ENCODE data around the gene SLCO2A1.

Gene SLCO2A1

DNA sequence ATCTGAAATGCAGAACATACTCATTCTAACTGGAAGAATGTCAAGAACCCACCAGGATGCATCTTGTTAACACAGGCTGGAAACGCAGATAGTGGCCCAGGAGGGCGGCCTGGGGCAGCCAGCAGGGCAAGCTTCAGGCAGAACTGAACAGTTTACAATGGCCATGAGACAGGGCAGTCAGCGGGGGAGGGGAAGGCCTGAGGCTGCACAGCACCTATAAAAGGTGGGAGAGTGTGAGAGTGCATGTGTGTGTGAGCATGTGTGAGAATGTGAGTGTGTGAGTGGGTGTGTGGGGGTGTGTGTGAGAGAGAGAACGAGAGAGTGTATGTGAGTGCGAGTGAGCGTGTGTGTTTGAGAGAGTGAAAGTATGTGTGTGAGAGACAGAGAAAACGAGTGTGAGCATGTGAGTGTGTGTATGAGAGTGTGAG lies 26.8 kb upstream of the SLCO2A1 start:
- no peak for TF ChIP-seq POLR2A (IDR thresholded peaks at IDR 0.05; ENCODE audit: low read depth, low read length)
- FAIRE-seq (no peak), DNase-seq (ENCODE audit: insufficient read length, low spot score) (no peak)

DNA sequence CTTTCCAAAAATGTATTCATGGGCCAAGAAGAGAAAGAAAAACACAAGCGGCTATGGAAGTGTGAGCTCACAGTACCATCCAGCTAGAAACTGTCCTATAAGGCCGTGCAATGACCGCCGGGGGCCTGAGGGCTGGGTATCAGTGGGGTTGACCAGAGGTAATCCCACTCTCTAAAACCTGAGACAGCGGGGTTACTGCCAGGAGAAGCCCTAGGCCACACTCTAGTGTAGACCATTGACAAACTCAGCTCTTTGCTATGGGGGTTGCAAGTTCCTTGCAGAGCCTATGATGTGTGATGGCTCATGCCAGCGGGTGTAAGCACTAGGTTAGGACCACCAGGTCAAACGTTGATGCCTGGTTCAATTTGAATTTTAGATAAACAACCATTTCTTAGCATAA lies 25.9 kb upstream of the SLCO2A1 start:
- no peak for FAIRE-seq

GRCh38 chr3:134054881-134055280 lies 25.2 kb upstream of the SLCO2A1 start:
- FAIRE-seq (no peak), DNase-seq (ENCODE audit: insufficient read length, low spot score) (no peak)
- TF ChIP-seq POLR2A (IDR thresholded peaks at IDR 0.05; ENCODE audit: low read depth, low read length) = no peak

More for the DNA sequence above, 25.9 kb upstream of the SLCO2A1 start:
- no peak for TF ChIP-seq POLR2A (IDR thresholded peaks at IDR 0.05; ENCODE audit: low read depth, low read length)
- DNase-seq (ENCODE audit: insufficient read length, low spot score) = no peak

DNA sequence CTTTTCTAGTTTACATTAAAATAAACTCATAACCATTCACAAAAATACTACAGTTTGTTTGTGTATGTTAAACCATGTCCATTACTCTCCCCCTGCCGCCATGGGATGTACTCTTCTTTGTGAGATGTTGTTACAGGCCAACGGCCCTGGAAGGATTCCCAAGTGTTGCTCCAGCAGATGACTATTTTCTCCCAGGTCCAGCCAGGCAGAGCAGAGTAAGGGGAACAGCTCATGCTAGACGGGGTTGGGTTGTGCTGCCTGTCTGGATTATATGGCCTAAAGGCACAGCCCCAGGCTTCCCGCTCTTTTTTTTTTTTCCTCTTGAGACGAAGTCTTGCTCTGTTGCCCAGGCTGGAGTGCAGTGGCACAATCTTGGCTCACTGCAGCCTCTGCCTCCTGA lies 24.5 kb upstream of the SLCO2A1 start:
- FAIRE-seq (no peak), DNase-seq (ENCODE audit: insufficient read length, low spot score) (no peak)
- no peak for TF ChIP-seq POLR2A (IDR thresholded peaks at IDR 0.05; ENCODE audit: low read depth, low read length)

DNA sequence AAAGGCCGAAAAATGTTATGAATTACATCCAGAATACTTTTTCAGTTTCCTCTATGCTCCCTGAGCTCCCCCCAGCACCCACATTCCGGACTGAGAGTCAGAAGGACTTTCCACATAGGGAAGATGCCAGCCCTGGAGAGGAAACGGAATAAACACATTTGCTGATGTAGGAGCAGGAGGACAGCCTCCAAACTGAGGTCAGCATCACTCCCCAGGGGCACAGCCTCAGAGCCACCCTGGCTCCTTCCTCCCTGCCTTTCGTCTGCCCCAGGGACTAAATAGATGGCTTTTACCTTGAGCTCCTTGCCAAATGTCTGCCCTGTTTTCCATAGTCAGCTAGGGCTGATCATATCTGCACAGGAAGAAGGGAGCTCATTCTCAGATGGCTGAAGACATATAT lies 22.6 kb upstream of the SLCO2A1 start:
- TF ChIP-seq POLR2A (IDR thresholded peaks at IDR 0.05; ENCODE audit: low read depth, low read length) = no peak
- no peak for DNase-seq (ENCODE audit: insufficient read length, low spot score)
- no peak for FAIRE-seq

DNA sequence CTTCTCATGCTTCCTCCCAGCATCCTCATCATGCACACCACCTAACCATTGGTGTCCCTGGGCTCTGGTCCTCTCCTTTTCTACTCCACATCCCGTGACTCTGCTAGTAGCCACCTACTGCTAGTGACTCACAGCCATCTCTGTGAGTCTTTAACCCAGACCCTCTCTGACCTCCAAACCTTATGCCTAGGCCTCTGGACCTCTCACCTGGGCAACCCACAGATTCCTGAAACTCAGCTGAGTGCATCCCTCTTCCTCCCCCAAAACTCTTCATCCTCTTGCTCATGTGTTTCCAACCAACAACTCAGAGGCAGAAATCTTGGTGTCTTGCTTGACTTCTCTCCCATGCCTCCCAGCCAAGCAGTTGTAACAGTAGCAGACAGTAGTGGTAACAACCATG lies 20.0 kb upstream of the SLCO2A1 start:
- TF ChIP-seq POLR2A (IDR thresholded peaks at IDR 0.05; ENCODE audit: low read depth, low read length) = no peak

GRCh38 chr3:134048278-134048996 lies 18.7 kb upstream of the SLCO2A1 start:
- no peak for DNase-seq (ENCODE audit: insufficient read length, low spot score)
- FAIRE-seq = no peak
- no peak for TF ChIP-seq POLR2A (IDR thresholded peaks at IDR 0.05; ENCODE audit: low read depth, low read length)

More for the DNA sequence above, 20.0 kb upstream of the SLCO2A1 start:
- FAIRE-seq (no peak), DNase-seq (ENCODE audit: insufficient read length, low spot score) (no peak)

- TF ChIP-seq POLR2A (IDR thresholded peaks at IDR 0.05; ENCODE audit: low read depth, low read length) = no peak
- FAIRE-seq = no peak
- DNase-seq (ENCODE audit: insufficient read length, low spot score) = no peak
These were observed 14.7 kb upstream of the SLCO2A1 start for GRCh38 chr3:134044459-134044858.

DNA sequence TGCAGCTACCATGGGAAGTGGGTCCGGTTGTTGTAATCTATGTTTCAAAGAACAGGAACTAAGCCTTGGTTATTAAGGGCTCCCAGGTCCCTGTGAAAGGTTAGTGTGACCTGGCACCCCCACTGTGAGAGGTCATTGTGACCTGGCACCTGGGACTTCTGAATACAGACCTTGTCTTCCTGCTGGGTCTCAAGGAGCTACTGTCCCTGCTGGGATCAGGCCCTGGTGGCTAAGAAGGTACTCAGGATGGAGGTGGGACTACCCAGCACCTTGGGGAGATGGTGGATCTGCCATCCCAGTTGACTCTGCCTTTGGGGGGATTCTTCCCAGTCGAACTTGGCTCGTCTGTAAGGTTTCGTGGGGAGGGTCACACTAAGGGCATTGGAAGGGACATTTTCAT lies 10.3 kb upstream of the SLCO2A1 start:
- no peak for TF ChIP-seq POLR2A (IDR thresholded peaks at IDR 0.05; ENCODE audit: low read depth, low read length)
- FAIRE-seq (no peak), DNase-seq (ENCODE audit: insufficient read length, low spot score) (no peak)

- peak; percentile 38 for DNase-seq (ENCODE audit: insufficient read length, low spot score)
- no peak for FAIRE-seq
These were observed 9.6 kb upstream of the SLCO2A1 start for GRCh38 chr3:134039161-134039862.

DNA sequence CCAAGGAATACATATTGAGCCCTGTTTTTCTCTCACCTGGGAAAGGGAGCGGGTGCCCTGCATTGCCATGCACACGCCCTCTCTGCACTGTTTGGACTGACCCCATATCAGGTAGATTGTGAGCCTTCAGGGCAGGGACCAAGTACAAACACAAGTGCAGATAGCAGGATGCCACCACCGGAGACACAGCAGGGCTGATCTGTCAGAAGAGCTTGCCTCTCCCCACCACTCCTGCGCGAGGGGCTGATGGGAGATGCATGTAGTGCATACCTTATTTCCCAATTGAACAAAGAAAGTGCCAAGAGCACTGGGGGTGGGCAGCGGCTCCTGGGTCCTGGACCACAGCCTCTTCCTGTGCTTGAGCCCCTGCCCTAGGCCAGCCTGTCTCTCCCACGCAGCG lies 9.0 kb upstream of the SLCO2A1 start:
- DNase-seq (ENCODE audit: insufficient read length, low spot score) (no peak), FAIRE-seq (no peak)
- no peak for TF ChIP-seq POLR2A (IDR thresholded peaks at IDR 0.05; ENCODE audit: low read depth, low read length)

More at GRCh38 chr3:134039161-134039862, 9.6 kb upstream of the SLCO2A1 start:
- TF ChIP-seq POLR2A (IDR thresholded peaks at IDR 0.05; ENCODE audit: low read depth, low read length) = no peak

DNA sequence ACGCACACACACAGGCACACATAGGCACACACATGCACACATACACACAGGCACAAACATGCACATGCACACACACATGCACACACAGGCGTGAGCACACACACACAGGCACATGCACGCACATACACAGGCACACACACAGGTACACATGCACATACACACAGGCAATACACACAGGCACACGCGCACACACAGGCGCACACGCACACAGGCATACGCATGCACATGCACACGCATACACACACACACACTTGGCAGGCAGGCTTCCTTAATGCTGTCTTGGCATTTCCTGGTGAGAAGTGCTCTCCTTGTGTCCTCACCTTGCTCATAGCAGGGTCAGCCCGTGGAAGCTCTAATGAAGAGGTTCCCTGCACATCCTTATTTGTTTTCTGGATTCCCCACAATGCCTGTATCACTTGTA lies 8.4 kb upstream of the SLCO2A1 start:
- FAIRE-seq (no peak), DNase-seq (ENCODE audit: insufficient read length, low spot score) (no peak)
- TF ChIP-seq POLR2A (IDR thresholded peaks at IDR 0.05; ENCODE audit: low read depth, low read length) = no peak

DNA sequence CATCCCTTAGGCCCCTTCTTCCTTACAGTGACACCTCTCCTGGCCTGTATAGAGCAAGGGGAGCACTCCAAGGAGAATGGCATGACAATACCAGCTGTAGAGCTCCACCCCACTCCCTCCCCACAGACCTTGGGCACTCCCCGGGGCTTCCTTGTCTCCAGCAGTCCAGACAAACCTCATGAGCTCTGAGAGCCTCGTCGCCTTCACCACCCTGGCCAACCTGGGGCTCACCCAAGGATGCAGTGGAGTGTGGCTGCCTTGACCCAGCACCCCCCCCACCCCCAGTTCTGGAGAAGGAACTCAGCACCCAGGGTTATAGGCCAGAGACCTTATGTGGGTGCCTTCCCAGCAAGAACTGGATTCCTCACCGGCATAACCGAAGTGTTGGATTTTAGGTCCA lies 7.4 kb upstream of the SLCO2A1 start:
- DNase-seq (ENCODE audit: insufficient read length, low spot score) (no peak), FAIRE-seq (no peak)
- no peak for TF ChIP-seq POLR2A (IDR thresholded peaks at IDR 0.05; ENCODE audit: low read depth, low read length)

DNA sequence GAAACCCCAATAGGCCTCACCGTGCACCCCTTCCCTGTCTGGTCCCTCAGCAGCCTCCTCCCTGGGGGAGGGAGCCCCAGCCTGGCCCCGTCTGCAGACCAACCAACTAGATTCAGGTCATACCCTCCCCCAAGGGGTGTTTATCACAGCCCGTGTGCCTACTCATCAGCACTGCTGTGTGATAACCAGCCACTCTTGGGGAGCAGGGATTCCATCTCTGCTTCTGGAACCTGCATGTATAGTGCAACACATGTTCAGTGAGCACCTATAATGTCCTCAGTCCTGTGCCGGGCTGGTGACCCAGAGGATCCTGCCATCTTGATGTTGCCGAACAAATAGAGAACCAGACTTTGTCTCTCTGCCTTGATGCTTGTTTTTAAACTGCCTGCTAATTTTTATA lies 6.6 kb upstream of the SLCO2A1 start:
- no peak for TF ChIP-seq POLR2A (IDR thresholded peaks at IDR 0.05; ENCODE audit: low read depth, low read length)
- no peak for DNase-seq (ENCODE audit: insufficient read length, low spot score)
- no peak for FAIRE-seq

DNA sequence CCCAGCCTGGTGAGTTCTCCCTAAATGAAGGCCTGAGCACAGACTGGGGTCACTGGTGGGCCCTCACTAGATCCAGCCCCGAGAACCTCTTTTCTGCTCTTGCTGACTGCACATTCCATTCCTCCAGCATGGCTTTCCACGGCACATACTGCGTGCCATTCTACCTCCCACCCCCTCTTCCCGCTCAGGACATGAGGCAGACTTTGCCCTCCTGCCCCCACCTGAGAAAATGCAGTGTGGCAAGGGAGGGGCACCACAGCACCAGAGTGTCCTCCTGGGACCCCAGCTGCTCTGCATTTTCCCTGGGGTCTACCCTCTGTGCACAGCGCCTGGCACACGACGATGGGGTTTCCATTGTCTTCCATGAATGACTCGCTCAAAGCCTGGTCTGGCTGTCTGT lies 6.1 kb upstream of the SLCO2A1 start:
- no peak for DNase-seq (ENCODE audit: insufficient read length, low spot score)
- TF ChIP-seq POLR2A (IDR thresholded peaks at IDR 0.05; ENCODE audit: low read depth, low read length) = no peak
- no peak for FAIRE-seq
